ENCODE measurements around the gene ZDHHC1. TPM values are rescaled to one million over a fixed set of nuclear protein-coding genes. Genes with fewer than 3 reads are reported as not detected.
"Not testable (repeated sequence)": the region's sequence is repeated elsewhere in the genome, so short reads cannot be mapped to it uniquely, and the experiment has no call there.

ZDHHC1 gene
- total RNA-seq, 1 experiment from 2014 or later = 3.2 TPM

DNA sequence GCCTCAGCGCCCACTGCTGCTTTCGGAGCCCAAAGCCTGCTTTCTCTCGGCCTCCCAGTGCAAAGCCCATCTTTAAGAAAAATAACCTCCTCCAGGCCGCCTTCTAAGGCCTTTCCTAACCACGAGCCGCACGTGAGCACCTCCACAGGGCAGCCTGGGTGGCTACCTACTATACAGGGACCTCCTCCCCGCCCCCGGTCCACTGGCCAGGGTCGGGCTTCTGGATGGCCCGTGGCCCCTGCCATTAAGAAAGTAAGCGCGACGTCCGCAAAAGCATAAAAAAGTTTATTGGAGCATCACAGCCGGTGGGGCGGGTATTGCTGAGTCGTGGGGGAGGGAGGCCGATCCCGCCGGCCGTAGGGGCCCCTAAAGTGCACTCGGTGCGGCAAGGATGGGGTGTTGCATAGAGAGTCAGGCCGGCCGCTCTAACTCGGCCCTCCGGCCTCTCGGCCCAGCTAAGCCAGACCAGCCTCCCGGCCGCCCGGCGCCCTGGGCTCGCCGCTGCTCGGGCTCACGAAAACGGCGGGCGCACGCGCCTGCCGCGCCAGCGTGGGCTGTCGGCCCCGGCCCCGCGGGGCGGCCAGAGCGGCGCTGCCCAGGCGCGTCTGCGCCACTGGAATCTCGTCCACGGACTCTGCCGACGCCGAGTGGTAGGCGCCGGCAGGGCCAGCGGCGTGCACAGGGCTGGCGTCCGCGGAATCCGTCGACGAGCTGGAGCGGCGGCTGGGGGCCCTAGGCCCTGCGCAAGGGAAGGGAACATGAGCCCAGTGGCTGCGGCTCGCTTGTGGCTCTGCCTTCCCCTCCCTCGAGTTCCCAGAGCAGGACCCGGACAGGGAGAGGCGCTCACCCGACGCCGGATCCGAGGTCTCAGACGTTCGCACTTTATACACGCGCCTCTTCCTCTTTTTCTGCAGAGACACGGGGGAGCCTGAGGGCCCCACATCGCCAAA is 21.8 kb downstream of the ZDHHC1 start:
- no peak for DNase-seq (ENCODE audit: low spot score)

DNA sequence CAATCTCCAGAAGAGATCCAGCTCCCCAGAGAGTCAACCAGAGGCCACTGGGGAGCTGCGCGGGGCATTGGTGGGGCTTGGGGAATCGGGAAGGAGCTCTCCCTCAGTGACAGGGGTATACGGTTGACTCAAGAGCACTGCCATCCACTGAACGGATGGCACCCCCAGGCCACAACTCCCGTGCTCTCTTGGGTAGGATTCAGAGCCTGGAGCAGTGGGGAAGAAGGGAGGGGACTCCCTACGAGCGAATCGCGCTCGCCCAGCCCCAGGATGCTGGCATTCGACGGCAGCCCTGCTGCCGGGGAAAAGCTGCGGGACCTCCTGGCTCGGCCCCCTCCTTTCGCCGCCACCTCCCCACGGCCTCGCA is 22.5 kb downstream of the ZDHHC1 start:
- DNase-seq (ENCODE audit: low spot score) = no peak

DNA sequence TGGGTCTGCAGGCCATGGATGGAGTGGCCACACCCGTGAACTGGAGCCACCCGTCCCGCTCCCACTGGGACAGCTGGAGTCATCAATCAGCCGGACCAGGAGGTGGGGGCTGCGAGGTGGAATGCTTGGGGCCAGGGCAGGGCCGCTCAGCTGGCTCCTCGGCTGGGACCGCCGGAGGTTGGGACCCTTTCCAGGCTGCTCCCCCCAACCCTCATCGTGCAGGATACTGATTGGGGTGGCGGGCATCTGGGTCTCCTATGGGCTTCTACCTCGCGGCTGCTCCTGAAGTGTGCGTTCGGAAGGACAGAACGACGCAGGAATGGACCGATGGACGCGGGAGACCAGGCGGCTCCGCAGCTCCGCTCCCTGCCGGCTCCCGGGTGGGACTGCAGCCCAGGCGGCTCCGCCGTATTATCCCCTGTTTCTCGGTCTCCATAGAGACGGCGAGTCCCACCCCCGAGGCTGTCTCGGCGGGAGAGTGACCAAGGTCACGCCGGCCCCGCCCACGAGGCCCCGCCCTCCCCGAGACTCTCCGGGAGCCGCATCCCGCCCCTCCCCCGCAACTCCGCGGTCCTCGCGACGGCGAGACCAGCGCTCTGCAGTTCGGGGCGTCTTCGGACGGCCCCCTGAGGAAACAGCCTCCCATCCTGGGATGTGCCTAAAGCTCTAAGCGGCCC is 23.0 kb downstream of the ZDHHC1 start, which contains the start of gene TPPP3:
Gene TPPP3, minus strand, starts transcription at position 388 of the 677 bp plus-strand sequence. CDS start 2,387 bp downstream, outside the sequence.
- DNase-seq (ENCODE audit: low spot score) = no peak

DNA sequence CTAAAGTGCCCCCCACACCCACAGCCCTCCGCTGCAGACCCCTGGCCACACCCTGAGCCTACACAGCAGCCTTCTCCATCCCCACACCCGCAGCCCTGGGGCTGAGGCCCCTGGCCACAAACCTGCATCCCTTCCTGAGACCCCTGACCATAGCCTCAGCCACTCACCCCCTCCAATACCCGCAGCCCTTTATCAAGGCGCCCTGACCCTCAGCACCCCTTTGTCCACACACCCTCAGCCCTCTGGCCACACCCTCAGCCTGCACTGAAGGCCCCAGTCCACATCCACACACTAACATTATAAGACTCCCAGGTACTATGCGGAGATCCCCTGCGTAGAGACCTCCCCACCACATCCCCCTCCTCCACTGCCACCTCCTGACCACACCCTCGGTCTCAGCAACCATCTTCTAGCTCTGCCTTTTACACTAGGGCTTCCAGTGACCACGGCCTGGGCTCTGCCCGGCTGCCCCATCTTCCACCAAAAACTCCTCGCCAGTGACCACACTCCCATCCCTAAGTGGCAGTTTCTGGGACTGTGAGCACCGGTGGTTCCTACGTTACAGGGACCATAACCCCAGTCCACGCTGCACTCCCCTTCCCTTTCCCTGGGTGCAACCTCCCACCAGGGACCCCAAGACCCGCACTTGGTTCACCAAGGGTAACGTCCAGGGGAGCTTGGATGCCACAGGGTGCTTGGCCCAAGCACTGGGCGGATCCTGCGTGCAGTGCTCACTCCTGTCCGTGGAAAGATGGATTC is 23.8 kb downstream of the ZDHHC1 start:
- DNase-seq (ENCODE audit: low spot score) = no peak

DNA sequence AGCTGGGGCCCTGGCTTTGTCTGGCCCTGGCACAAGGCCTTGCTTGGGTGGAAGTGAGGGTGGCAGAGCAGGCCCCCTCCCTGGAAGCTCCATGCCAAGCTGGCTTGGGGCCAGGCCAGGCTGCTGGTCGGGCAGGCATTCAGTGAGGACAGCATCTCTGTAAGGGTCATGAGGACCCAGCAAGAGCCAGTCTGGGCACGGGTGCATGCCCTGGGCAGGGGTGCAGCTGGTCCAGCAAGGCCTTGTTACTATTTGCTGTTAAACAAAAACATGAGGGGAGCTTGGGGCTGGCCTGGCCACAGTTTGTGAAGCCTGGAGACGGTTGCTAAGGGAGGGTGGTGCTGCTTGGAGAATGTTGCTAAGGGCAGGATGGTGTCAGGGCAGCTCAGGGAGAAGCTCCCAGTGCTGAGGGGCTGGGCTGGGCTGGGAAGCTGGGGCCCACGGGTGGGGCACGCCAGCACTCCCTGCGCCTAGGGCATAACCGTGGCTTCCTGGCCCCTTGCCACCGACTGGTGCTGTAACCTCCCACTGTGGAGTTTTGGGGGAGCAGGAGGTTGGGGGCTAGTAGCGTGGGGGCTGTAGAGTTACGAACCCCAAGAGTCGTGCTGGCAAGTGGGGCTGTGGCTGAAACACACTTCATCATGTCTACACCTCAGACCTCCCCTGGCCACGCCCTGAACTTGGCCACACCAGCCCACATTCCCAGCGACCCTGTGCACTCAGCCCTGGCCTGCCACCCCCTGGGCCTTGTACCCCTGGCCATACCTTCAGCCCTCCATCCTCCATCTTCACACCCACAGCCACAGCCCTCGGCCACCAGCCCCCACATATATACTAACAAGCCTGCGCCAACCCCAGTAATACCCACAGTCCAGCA is 24.6 kb downstream of the ZDHHC1 start:
- DNase-seq (ENCODE audit: low spot score) = no peak

DNA sequence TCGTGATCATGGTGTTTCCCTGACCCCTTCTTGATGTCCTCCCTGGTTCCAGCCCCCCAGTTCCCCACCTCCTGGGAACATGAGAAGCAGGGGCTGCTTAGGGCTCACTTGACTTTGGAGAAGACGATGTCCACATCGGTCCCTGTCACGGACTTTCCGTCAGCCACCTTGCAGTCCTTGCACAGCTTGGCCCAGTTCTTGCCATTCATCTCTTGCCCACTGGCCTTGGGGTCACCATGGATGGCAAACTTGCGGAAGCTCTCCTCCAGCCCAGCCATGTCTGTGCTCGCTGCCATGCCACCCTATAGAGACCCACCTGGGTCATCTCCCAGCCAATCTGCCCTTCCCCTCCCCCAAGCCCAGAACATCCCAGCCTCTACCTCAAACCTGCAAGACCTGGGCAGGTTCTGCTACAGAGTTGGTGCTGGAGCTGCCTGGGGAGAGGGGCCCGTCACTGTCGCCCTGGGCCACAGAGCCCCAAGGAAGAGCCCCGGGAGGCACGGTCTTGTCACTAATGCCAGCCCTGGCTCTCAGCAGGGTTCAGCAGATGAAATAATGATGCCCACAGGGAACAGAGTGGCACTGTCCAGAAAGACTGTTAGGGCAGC is 25.4 kb downstream of the ZDHHC1 start:
- no peak for DNase-seq (ENCODE audit: low spot score)

DNA sequence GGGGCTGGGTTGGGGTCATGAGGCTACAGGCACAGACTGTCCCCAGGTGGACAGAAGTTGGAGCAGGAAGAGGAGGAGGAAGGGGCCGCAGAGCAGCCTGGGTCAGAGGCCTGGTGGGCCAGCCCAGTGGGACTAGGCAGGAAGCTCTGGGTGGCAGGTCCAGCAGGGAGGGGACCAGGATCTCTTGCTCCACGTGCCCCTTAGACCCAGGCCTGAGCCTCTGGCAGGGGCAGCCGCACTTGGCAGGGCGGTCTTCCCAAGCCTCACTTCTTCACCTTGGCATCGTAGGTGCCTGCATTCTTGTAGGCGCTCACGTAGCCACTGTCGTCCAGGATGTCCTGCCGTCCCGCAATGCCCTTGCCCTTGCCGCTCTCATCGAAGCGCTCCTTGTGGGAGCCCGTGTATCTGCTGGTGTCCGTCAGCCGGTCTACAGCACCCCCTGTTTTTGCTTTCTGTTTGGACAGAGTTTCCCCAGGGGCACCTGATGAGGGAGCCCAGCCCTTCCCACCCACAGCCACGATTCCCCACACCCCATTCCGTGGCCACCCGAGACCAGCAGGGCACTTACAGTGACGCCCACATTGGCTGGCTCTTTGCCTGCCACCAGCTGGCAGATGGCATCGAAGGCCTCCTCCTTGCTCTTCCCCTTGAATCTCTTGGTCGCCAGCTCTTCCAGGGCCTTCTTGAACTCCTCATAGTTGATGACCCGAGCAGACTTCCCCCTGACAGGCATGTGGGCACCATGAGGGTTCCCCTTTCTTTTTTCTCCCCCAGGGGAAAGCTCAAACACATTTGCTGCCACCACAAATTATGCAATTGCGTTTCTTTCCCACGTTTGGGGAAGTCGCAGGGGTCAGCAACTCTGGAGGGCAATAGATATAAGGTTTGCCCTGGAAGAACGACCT is 26.1 kb downstream of the ZDHHC1 start:
- DNase-seq (ENCODE audit: low spot score) = no peak

DNA sequence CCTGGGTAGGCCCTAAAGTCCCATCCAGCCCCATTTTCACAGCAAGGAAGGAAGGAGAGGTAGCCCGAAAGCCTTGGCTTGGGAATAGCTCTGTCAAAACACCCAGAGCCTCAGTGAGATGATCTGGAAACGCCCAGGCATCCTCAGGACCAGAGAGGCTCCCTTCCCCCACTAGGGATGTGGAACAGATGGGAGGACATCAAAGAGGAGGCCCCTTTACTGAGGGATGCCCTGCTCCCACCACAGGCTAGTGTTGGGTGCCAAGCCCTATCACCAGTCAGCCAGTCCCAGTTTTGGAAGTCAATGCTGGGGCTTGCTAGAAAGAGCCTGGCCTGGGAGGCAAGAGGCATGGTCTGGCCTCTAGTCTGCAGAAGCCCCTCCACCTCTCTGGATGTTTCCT is 27.7 kb downstream of the ZDHHC1 start:
- no peak for DNase-seq (ENCODE audit: low spot score)

DNA sequence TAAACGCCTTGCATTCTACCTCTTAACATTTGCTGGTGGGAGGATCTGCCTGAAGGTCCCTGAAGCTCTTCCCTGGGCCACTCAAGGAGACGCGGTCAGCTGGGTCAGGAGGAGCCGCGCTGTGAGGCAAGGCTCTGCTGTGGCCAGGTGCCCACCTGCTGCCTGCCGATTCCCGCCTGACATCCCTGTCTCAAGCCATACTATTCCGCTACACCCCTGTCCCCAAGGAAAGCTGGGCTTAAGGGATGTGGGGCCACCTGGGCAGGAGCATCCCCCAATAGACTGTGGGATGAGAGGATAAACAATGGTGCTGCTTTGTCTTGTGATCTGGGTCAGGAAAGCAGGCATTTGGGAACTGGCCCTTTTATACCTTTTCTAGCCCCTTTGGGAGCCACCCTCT is 28.1 kb downstream of the ZDHHC1 start:
- no peak for DNase-seq (ENCODE audit: low spot score)

DNA sequence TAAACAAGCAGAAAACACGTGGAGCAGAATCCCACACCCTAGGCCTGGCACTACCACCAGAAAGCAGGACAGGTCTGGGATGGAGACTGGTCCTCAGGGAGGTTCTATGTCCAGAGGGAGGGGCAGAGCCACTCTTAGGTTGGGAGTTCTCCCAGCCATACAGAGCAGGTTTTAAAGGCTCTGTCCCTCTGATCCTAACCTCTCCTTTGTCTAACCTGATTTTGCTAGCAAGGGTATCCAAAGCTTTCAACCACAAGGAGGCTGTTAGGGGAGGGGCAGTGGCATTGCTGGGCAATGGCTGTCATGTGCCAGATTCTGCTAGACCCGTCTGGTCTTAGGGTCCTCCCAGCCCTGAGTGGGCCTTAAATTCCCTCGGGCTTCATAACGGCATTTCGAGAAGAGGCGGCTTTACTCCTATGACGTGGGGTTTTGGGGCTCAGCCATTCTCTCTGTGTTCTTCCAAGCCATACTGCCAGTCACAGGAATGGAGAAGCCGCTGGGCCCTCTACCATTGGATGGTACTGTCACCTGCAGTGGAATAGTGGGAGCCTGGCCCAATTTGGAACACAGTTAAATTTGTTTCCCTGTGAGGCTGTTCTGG is 28.7 kb downstream of the ZDHHC1 start:
- no peak for DNase-seq (ENCODE audit: low spot score)

DNA sequence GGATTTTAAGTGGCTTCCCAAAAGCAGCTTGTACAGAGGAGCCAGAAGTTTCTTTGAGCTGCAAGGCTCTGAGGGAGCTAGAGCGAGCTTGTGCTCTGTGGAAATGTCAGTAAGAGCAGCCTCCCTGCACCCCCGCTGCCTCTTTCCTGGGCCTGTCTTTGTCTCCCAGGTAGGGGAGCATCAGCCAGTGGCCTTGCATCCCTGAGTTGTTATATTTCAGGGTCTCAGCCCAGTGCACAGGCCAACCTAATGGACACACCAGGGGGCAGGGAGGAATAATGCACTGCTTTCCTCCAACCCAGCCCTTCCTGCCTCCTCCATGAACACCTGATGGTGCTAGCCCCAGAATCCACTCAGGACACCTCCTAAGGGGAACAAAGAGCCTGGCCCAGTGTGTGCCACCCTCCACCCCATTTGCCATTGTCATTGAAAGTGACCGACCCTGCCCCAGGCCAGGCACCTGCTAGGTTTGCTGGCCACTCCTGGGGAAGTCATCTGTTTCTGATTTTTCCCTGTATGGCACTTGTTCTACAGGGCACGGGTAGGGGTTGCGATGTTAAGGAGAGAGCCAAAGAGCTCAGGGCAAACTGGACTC is 29.3 kb downstream of the ZDHHC1 start:
- DNase-seq (ENCODE audit: low spot score) = no peak

DNA sequence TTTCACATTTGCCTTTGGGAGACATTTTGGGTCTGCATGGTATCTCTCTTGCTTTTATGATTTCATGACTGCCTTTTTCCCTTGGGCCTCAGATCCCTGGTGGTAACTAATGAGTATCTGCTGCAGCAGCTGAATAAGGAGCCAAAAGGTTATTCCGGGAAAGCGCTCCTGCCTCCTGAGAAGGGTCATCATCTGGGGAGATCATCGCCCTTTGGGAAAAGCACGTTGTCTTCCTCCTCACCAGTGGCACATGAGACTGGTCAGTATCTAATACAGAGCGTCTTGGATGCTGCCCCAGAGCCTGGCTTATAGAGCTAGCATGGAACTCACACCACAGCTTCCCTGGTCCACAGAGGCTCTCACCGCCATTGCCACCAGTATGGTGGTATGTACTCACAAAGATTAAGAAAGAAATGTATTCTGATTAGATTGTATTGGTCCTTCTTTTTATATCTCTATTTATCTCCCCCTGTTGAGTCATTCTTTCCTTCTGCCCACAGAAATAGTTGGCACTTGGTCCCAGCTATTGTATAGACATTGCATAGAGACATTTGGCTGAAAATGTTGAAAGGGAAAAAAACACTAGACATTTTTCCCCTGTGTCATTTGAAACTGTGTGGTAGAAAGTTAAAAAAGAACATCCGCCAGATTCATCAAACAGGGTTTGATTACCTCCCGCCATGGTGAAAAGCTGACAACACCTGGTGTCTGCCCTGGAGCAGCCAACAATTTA is 31.3 kb downstream of the ZDHHC1 start:
- DNase-seq (ENCODE audit: low spot score) = no peak

DNA sequence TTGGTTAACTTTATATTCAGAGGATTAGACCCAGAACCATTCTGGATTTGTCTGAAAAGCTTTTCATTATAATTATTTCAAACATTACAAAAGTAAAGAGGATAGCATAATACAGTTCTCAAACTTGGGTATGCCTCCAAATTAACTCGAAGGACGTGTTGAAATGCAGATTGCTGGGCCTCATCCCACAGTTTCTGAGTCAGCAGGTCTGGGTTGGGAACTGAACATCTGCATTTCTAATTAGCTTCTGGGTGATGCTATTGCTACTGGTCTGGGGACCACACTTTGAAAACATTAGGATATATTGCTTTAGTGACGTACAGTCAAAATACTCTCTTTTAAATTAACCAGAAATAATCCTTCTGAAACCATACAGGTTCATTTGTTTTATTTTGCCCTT is 33.0 kb downstream of the ZDHHC1 start:
- DNase-seq (ENCODE audit: low spot score) = no peak

DNA sequence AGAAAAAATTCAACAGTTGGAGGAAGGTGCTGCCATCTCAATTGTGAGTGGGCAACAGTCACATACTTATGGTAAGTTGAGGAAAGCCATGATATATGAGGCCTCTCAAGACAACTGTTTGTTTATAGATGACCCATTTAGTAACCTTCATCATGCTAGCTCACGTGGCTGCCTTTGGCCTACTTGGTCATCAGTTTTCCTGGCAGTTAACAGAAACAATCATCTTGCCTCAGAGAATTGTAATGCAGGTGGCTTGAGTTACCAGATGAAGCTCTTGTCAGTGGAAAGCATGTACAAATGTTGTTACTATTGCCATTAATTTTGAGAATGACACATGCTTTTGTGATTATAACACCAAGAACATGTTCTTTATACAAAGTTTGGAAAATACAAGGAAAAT is 37.6 kb downstream of the ZDHHC1 start:
- DNase-seq (ENCODE audit: low spot score) = no peak

DNA sequence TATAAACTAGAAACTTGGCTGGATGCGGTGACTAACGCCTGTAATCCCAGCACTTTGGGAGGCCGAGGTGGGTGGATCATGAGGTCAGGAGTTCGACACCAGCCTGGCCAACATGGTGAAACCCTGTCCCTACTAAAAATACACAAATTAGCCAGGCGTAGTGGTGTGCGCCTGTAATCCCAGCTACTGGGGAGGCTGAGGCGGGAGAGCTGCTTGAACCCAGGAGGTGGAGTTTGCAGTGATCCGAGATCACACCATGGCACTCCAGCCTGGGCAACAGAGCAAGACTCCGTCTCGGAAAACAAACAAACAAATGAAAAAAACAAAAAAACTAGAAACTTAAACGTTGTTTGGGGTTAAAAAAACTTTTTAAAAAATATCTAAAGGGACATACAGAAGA is 40.3 kb downstream of the ZDHHC1 start:
- not testable (repeated sequence) for DNase-seq (ENCODE audit: low spot score)

DNA sequence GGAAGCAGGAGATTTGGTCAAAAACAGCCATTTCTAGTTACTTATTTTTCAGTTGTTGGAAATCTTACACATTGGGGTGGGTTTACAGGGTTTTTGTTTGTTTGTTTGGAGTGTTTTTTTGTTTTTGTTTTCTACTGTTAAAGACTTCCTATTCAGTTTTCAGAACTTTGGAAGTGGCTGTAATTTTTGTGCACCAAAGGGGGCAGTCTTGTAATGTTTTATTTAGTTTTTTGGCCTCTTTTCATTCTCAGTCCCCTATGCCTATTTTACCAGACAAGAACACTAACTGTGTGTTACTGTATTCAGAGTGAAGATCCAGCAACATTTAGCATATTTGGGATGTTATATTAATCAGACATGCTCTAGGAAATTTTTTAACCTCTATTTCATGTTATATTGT is 43.6 kb downstream of the ZDHHC1 start:
- DNase-seq (ENCODE audit: low spot score) = no peak

DNA sequence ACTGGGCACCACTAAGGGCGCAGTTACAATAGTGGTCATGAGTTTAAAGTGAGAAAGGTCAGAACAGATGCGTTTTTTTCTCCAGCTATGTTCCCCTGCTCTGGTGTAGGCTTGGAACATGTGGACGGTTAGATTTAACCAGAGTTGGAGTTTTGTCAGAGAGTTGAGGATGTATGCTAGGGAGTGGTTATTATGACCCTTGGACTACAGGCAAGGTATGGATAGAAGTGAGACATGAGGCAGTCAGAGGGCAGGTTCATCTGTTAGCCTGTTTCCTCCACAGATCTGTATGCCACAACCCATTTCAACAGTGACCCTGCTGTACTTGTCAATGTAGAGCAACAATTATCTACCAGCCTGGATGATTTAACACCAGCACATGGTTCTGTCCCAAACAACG is 45.6 kb downstream of the ZDHHC1 start:
- DNase-seq (ENCODE audit: low spot score) = no peak

DNA sequence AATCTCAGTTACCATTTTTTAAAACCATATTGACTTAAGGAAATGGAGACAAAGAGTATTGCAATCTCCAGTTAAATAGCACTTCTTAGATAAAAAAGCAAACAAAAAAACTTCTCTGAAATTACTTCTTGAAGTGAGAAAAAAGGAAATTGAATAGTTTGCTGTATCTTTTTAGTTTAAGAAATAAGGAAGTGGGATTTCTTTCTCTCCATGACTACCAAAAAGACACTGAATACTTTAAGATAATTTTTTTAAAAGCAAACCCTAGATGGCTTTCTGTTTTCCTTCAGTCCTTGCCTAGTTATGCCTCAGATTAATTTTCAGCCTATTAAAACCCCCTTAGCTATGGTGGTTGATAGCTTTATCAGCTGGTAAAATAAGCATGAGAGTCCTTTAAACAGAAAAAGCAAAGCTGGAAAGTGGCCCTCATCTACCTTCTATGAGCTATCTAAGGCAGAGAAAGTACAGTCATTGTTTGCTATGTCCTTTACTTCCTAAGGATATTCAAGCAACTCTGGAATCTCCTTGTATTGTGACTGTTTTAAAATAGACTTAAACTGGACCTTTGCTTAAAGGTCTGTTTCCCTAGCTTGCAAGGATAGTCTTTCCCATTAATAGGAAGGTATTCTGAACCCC is 51.6 kb downstream of the ZDHHC1 start:
- DNase-seq (ENCODE audit: low spot score) = no peak
